ENCODE results near the gene SRR.
A peak's percentile ranks its signal among the peaks of the same experiment; 100 is the strongest.

The SRR gene

DNA sequence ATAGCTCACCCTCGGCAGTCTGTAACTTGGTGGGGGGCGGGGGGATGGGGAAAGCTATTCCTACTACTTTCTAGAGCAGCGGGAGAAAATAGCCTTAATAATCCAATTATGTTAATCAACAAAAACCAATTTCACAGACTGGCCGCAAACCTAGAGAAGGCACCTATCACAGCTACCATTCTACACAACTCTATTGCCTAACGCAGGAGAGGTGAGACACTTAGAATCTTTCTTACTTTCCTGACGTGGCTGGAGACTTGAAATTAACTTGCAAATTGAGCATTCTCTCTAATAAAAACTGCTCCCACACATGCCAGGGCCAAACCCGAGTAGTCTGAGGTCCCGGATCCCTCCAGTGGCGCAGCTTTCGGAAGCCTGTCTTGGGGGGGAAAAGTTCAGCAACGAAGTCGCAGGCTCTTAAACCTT is 959 bp upstream of the SRR start:
- 2% methylated on average over 9 of the region's 12 CpGs for WGBS
- Histone ChIP-seq H3K36me3 (ENCODE audit: control insufficient read depth in 1 of 2, insufficient read depth in 2 of 2, low read depth in 1 of 2, low read length in 2 of 2) (peaks cover 18 to 33% of the 10 kb centered on the region in 2 experiments), H3K9ac (ENCODE audit: low read length) (peak overlapping the region; percentile 98), H3K4me2 (ENCODE audit: low read length, poor library complexity, severe bottlenecking) (peak overlapping the region; percentile 73), H3K27ac (ENCODE audit: low read length, poor library complexity, severe bottlenecking) (peak overlapping the region; percentile 73), H3K14ac (ENCODE audit: low read length in 2 of 2) (no peak overlapping the region), H3K23ac (ENCODE audit: low read length in 2 of 2) (no peak overlapping the region), H3K79me1 (replicated peaks; ENCODE audit: low read length, poor library complexity, severe bottlenecking) (peaks cover 28% of the 10 kb centered on the region), H3K9me3 (ENCODE audit: control insufficient read depth, low read length) (no peaks in the 10 kb centered on the region), H4K8ac (ENCODE audit: low read length) (no peak overlapping the region), H3K4me1 (ENCODE audit: control insufficient read depth, insufficient read depth, low read depth, low read length) (peaks cover 11% of the 10 kb centered on the region), H2BK120ac (ENCODE audit: low read depth, low read length) (no peak overlapping the region), H3K4me3 (ENCODE audit: insufficient read depth in 1 of 2, low read depth in 1 of 2, low read length in 2 of 2) (peak overlapping the region; percentile 95 to 99), H2AK5ac (ENCODE audit: low read length, severe bottlenecking) (no peak overlapping the region), H2BK15ac (ENCODE audit: low read depth, poor library complexity, severe bottlenecking) (no peak overlapping the region), H4K91ac (ENCODE audit: low read length) (no peak overlapping the region), H2BK5ac (ENCODE audit: low read depth, low read length, poor library complexity, severe bottlenecking) (peak overlapping the region; percentile 87), H3K27me3 (ENCODE audit: control insufficient read depth in 1 of 2, insufficient read depth in 1 of 2, low read length in 2 of 2) (no peaks in the 10 kb centered on the region), H3K18ac (ENCODE audit: low read depth in 1 of 2, low read length in 2 of 2) (peak overlapping the region in 1 of 2 experiments; percentile 97), H2BK12ac (ENCODE audit: low read length in 2 of 2) (no peak overlapping the region), H3K4ac (ENCODE audit: low read depth in 1 of 2, low read length in 2 of 2) (peak overlapping the region; percentile 6), H2AFZ (ENCODE audit: low read depth, low read length) (peak overlapping the region; percentile 29)
- no peak for DNase-seq

DNA sequence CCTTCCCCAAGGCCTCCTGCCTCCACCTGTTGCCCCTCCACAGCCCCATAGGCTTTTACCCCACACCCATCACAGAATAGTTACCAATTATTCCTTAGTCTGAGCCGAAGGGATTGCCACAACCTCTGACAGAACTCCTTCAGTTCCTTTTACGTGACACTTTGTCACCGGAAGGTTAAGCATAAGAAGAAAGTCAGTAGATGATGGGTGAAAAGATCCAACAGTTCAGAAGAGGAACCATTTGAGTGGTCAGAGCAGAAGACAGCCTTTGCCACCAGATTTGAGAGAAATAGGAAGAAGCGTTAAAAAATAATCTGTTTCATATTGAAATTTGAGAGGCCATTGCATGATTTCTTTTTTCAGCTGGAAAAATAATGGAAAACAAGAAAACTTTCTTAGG is 1.2 kb downstream of the SRR start:
- no peak overlapping the region for H2BK12ac ChIP-seq (ENCODE audit: low read length in 2 of 2)
- H3K23ac ChIP-seq (ENCODE audit: low read length in 2 of 2), result no peak overlapping the region
- DNase-seq, result no peak
- no peak overlapping the region for H2BK120ac ChIP-seq (ENCODE audit: low read depth, low read length)
- no peak overlapping the region for H3K4me3 ChIP-seq (ENCODE audit: insufficient read depth in 1 of 2, low read depth in 1 of 2, low read length in 2 of 2)
- H3K18ac ChIP-seq (ENCODE audit: low read depth in 1 of 2, low read length in 2 of 2), result no peak overlapping the region
- H4K91ac ChIP-seq (ENCODE audit: low read length), result no peak overlapping the region
- no peak overlapping the region for H3K27ac ChIP-seq (ENCODE audit: low read length, poor library complexity, severe bottlenecking)
- no peak overlapping the region for H2AK5ac ChIP-seq (ENCODE audit: low read length, severe bottlenecking)
- H3K4me1 ChIP-seq (ENCODE audit: control insufficient read depth, insufficient read depth, low read depth, low read length), result peaks cover 11% of the 10 kb centered on the region
- H2BK15ac ChIP-seq (ENCODE audit: low read depth, poor library complexity, severe bottlenecking), result no peak overlapping the region
- H3K14ac ChIP-seq (ENCODE audit: low read length in 2 of 2), result no peak overlapping the region
- H3K79me1 ChIP-seq (replicated peaks; ENCODE audit: low read length, poor library complexity, severe bottlenecking), result peaks cover 17% of the 10 kb centered on the region
- WGBS, result 97% methylated on average over 3 of the region's 4 CpGs
- no peak overlapping the region for H3K4me2 ChIP-seq (ENCODE audit: low read length, poor library complexity, severe bottlenecking)
- H4K8ac ChIP-seq (ENCODE audit: low read length), result no peak overlapping the region
- H3K36me3 ChIP-seq (ENCODE audit: control insufficient read depth in 1 of 2, insufficient read depth in 2 of 2, low read depth in 1 of 2, low read length in 2 of 2), result peaks cover 5 to 15% of the 10 kb centered on the region in 2 experiments
- no peak overlapping the region for H3K4ac ChIP-seq (ENCODE audit: low read depth in 1 of 2, low read length in 2 of 2)
- no peak overlapping the region for H3K9ac ChIP-seq (ENCODE audit: low read length)
- H2AFZ ChIP-seq (ENCODE audit: low read depth, low read length), result no peak overlapping the region
- H3K9me3 ChIP-seq (ENCODE audit: control insufficient read depth, low read length), result no peaks in the 10 kb centered on the region
- H3K27me3 ChIP-seq (ENCODE audit: control insufficient read depth in 1 of 2, insufficient read depth in 1 of 2, low read length in 2 of 2), result no peaks in the 10 kb centered on the region
- no peak overlapping the region for H2BK5ac ChIP-seq (ENCODE audit: low read depth, low read length, poor library complexity, severe bottlenecking)

DNA sequence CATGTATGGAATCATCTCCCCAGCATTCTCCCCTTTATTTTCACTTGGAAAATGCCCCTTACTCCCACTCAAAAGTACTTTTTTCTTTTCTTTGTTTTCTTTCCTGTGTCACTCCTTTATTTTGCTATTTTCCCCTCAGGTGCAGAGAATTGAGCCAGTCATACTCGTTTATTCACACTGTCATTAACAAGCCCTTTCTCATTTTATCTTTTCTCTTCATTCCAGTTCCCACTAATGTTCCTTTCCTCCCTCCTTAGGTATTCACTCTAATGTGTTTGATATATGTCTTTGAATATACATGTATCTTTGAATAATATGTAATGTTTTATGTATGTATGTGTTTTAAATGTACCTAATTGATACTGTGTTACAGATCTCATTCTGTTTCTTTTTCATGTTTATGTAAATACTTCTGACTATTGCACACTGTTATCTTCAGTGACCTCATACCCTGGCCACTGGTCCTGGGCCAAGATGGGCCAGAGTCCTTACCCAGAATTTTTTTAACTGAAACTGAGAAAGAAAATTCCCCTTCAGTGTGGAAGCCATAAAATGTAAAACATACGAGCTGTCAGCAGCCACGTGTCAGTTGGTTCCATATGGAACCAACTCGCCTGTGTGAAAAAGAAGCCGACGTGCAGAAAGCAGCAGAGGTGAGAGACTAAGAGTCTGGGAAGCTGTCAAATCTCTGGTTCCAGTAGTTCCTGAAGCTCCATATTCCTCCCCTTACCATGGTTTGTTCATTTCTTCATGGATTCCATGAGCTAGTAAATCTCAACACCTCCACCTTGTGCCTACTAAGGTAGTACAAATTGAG is 5.8 kb downstream of the SRR start:
- Histone ChIP-seq H4K8ac (ENCODE audit: low read length) (no peak overlapping the region), H3K4me1 (ENCODE audit: control insufficient read depth, insufficient read depth, low read depth, low read length) (peaks cover 2% of the 10 kb centered on the region), H4K91ac (ENCODE audit: low read length) (no peak overlapping the region), H3K27me3 (ENCODE audit: control insufficient read depth in 1 of 2, insufficient read depth in 1 of 2, low read length in 2 of 2) (no peaks in the 10 kb centered on the region), H3K36me3 (ENCODE audit: control insufficient read depth in 1 of 2, insufficient read depth in 2 of 2, low read depth in 1 of 2, low read length in 2 of 2) (peaks cover 0 to 7% of the 10 kb centered on the region in 2 experiments), H2AFZ (ENCODE audit: low read depth, low read length) (no peak overlapping the region), H3K9ac (ENCODE audit: low read length) (no peak overlapping the region), H2BK5ac (ENCODE audit: low read depth, low read length, poor library complexity, severe bottlenecking) (no peak overlapping the region), H3K4me2 (ENCODE audit: low read length, poor library complexity, severe bottlenecking) (no peak overlapping the region), H3K23ac (ENCODE audit: low read length in 2 of 2) (no peak overlapping the region), H3K18ac (ENCODE audit: low read depth in 1 of 2, low read length in 2 of 2) (no peak overlapping the region), H3K14ac (ENCODE audit: low read length in 2 of 2) (no peak overlapping the region), H2BK12ac (ENCODE audit: low read length in 2 of 2) (no peak overlapping the region), H3K79me1 (replicated peaks; ENCODE audit: low read length, poor library complexity, severe bottlenecking) (peaks cover 16% of the 10 kb centered on the region), H2BK120ac (ENCODE audit: low read depth, low read length) (no peak overlapping the region), H3K27ac (ENCODE audit: low read length, poor library complexity, severe bottlenecking) (no peak overlapping the region), H3K4me3 (ENCODE audit: insufficient read depth in 1 of 2, low read depth in 1 of 2, low read length in 2 of 2) (no peak overlapping the region), H3K9me3 (ENCODE audit: control insufficient read depth, low read length) (no peaks in the 10 kb centered on the region), H2BK15ac (ENCODE audit: low read depth, poor library complexity, severe bottlenecking) (no peak overlapping the region), H3K4ac (ENCODE audit: low read depth in 1 of 2, low read length in 2 of 2) (no peak overlapping the region), H2AK5ac (ENCODE audit: low read length, severe bottlenecking) (no peak overlapping the region)
- 84% methylated on average over 6 of the region's 6 CpGs for WGBS
- peak; percentile 37 for DNase-seq

DNA sequence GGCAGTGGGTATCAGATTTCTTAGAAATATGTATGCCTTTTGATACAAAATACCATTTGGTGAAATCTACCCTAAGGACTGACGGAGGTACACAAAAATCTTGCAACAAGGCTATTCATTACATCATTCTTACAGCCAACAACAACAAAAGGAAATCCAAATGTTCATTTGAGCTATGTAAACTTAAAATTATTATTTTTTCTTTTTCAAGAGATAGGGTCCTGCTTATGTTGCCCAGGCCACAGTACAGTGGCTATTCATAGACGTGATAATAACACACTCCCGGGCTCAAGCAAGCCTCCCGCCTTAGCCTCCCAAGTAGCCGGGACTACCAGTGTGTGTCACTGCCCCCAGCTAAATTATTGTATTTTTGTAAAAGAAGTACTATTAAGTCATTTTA is 9.0 kb downstream of the SRR start:
- Histone ChIP-seq H3K79me1 (replicated peaks; ENCODE audit: low read length, poor library complexity, severe bottlenecking) (peaks cover 8% of the 10 kb centered on the region), H2BK12ac (ENCODE audit: low read length in 2 of 2) (no peak overlapping the region), H2AK5ac (ENCODE audit: low read length, severe bottlenecking) (no peak overlapping the region), H3K4ac (ENCODE audit: low read depth in 1 of 2, low read length in 2 of 2) (no peak overlapping the region), H3K36me3 (ENCODE audit: control insufficient read depth in 1 of 2, insufficient read depth in 2 of 2, low read depth in 1 of 2, low read length in 2 of 2) (no peaks in the 10 kb centered on the region), H2AFZ (ENCODE audit: low read depth, low read length) (no peak overlapping the region), H3K27me3 (ENCODE audit: control insufficient read depth in 1 of 2, insufficient read depth in 1 of 2, low read length in 2 of 2) (no peaks in the 10 kb centered on the region), H3K9ac (ENCODE audit: low read length) (no peak overlapping the region), H3K27ac (ENCODE audit: low read length, poor library complexity, severe bottlenecking) (no peak overlapping the region), H3K14ac (ENCODE audit: low read length in 2 of 2) (no peak overlapping the region), H4K91ac (ENCODE audit: low read length) (no peak overlapping the region), H4K8ac (ENCODE audit: low read length) (no peak overlapping the region), H3K4me1 (ENCODE audit: control insufficient read depth, insufficient read depth, low read depth, low read length) (peaks cover 2% of the 10 kb centered on the region), H3K9me3 (ENCODE audit: control insufficient read depth, low read length) (no peaks in the 10 kb centered on the region), H2BK15ac (ENCODE audit: low read depth, poor library complexity, severe bottlenecking) (no peak overlapping the region), H3K4me3 (ENCODE audit: insufficient read depth in 1 of 2, low read depth in 1 of 2, low read length in 2 of 2) (no peak overlapping the region), H3K23ac (ENCODE audit: low read length in 2 of 2) (no peak overlapping the region), H3K4me2 (ENCODE audit: low read length, poor library complexity, severe bottlenecking) (no peak overlapping the region), H2BK120ac (ENCODE audit: low read depth, low read length) (no peak overlapping the region), H3K18ac (ENCODE audit: low read depth in 1 of 2, low read length in 2 of 2) (no peak overlapping the region), H2BK5ac (ENCODE audit: low read depth, low read length, poor library complexity, severe bottlenecking) (no peak overlapping the region)
- 100% methylated on average over 4 of the region's 5 CpGs for WGBS
- DNase-seq, result no peak
